ENCODE data around the gene SLC36A3.

GRCh38 chr5:151245680-151246219 lies 57.8 kb downstream of the SLC36A3 start:
- TF ChIP-seq EZH2 (IDR thresholded peaks at IDR 0.05; ENCODE audit: borderline replicate concordance, insufficient read depth, low read depth, low read length, poor library complexity, severe bottlenecking) (no peak), CTCF (IDR thresholded peaks at IDR 0.05) (no peak)
